Midbrain (tissue), 1 donor: Measurements from ENCODE around the gene OBP2B.

Source experiments
- DNase-seq: peaks from one replicate; lab custom pipeline; 2025; lab: John Stamatoyannopoulos, UW

OBP2B gene

DNA sequence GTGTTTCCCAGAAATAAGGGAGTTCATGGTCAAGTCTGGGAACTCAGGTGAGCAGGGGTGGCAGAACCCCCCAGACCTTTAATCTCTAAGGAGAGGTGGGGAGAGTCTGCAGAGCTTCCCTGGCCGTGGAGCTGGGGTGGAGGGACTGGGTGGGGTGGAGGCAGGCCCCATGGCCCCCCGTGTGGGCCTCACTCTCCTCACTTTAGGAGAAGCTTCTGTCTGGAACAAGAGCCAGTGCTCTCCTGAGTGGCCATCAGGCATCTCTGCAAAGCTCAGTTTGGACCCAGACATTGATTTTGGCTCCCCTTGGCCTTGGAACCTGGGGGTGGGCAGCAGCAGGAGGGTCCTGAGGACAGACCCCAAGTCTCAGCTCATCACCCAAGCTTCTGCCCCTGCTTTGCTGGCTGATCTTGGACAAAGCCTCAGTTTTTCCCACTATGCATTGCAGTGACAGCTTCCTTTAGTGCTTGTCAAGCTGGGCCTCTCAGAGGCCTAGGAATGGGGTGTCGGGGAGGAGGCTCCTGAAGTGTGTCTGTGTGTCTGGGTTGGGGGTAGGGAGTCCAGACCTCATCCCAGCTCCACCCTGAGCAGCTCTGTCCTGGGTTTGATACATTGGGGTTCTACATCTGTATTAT lies 41.8 kb downstream of the OBP2B start:
- no peak for DNase-seq

DNA sequence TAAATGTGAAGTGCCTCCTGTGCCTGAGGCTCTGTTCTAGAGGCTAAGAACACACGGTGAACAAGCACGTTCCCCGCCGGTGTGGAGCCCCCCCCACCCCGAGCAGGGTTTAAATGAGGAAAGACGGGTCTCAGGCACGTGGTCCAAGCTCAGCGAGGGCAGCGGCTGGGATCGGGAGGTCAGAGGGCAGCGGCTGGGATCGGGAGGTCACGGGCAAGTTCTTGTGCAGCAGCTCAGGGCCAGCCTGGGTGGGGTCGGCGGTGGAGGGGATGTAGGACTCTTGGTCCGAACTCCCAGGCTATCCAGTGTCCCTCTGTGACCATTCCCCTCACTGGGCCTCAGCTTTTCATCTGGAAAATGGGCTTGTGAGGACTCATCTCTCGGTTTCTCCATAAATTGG lies 42.7 kb downstream of the OBP2B start:
- no peak for DNase-seq

DNA sequence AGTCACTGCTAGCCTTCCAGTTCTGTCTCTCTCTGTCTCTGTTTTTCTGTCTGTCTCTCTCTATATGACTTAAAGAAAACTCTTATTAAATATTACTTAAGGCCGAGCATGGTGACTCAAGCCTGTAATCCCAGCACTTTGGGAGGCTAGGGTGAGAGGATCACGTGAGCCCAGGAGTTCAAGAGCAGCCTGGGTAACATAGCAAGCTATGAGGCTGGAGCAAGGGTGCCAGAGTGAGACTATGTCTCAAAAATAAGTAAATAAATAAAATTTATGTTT lies 43.7 kb downstream of the OBP2B start:
- DNase-seq, result no peak

DNA sequence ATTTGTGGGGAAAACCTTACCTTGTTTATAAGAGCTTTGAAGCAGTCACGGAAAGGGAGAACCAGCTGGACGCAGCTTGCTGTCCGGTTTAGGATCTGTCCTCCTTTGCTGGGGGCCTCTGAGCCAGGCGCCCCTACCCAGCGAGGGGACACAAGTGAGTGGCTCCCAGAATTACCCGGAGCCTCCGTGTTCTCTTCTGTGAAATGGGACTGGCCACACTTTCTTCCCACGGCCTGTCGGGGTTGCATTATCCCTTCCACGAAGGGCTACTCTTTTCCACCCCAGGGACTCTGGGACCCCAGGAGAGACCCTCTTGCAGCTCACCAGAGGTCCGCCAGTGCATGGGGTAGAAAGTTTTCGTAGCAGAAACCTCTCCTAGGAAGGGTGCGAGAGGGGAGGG lies 44.9 kb downstream of the OBP2B start:
- no peak for DNase-seq

DNA sequence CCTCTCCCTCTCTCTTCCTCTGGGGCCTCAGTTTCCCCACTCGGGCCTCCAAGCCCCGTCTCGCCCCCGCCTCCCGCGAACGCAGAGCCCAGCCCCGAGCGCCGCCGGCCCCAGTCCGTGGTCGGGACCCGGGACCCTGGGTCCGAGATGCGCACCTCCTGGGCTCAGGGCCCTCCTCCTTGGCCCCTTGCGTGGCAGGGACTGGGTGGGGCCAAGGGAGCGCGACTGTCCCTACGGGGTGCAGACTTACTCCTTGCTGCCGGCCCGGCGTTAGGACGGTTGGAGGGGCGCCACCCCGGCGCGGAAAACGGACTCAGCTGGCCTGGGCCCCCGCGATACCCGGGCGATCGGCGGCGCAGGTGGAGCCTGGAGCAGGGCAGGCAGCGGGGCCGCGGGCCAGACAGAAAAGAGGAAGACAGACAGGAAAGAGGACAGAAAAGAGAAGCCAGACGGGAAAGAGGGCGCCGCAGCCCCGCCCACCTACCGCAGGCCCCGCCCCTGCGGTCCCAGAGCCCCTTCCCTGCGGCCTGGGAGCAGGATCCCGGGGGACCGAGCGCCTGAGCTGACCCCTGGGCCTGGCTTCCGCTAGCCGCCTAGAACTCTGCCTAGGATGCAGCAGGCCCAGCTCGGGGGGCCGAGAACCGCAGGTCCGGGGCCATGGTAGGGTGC lies 45.4 kb downstream of the OBP2B start, which contains the start of gene GBGT1:
Gene GBGT1, minus strand, starts transcription at position 411 of the 669 bp plus-strand sequence. CDS start 1,502 bp downstream, outside the sequence.
- peak; percentile 30 for DNase-seq

DNA sequence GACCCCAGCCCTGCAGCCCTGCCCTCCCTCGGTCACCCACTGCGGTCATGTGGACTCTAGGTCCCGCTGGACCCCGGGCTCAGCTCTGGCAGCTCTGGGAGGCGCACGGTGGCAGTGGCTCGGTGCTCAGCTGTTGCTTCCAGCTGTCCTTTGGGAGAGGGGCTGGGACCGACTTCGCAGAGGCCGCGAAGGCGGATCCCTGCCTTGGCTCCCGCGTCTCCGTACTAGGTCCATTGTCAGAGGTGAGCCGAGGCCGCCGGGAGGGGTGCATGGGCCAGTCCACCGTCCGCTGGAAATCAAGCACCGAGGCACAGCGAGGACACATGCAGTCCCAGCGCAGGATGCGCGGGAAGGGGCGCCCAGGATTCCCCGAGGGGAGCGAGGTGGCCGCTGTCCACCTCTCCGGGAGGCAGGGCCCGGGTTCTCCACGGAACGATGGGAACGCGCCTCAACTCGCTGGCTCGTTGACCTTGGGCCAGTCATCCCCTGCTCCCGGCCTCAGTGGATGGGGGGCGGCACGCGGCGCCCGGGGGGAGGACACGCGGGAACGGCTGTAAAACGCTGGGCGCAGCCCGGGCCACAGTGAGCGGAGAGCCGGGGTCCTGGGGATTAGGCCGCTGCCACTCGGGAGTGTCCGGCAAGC lies 46.1 kb downstream of the OBP2B start:
- DNase-seq, result no peak

DNA sequence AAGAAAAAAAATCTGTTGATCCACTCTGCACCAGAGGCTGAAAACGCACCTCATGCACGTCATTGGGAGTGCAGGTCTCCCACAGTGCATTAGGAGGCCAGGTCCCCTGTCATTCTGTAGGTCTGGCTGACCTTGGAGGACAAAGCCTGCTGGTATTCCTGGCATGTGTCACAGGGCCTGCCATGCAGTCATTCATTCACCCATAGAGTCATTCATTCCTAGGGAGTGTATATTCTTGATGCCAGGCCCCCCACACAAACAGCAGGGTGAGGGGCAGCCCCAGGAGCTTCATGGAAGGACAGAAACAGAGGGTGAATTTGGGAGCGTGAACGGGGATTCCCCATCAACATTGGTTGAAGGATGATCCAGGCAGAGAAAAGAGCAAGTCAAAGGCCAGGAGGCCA lies 47.5 kb downstream of the OBP2B start:
- DNase-seq, result no peak

DNA sequence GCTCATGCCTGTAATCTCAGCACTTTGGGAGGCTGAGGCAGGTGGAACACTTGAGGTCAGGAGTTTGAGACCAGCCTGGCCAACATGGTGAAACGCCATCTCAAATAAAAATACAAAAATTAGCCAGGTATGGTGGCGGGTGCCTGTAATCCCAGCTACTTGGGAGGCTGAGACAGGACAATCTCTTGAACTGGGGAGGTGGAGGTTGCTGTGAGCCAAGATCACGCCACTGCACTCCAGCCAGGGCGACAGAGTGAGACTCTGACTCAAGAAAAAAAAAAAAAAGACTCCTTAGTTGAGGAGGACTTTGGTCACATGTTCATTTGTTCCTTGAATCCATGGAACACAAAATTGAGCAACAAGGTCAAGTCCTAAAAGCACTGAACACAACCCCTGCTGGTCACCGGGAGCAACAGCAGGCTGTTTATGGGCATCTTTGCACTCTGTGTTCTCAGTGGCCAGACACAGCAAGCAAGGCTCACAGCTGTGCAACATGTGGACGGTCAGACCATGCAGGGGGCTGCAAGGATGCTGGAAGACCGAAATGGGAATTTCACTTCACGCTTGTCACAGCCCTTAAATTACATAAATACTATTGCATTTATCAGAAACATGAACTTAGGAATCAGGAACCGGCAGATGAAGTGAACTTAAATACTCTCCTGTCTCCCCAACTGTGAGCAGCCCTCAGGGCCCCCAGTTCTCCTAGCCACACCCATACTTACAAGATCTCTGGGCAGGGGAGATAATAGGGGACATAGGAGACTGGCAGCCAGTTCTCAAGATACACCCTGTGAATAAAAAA lies 48.1 kb downstream of the OBP2B start:
- peak; percentile 36 for DNase-seq

DNA sequence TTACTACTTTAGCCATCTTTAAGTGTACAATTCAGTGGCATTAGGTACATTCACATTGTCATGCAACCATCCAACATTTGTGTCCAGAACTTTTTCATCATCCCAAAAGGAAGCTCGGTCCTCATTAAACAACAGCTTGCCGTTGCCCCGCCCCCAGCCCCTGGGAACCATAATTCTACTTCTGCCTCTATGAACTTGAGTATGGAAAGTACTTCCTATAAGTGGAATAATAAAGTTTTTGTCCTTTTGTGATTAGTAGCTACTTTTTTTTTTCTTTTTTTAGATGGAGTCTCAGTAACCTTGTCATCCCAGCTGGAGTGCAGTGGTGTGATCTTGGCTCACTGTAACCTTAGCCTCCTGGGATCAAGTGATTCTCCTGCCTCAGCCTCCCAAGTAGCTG lies 50.4 kb downstream of the OBP2B start:
- DNase-seq, result no peak
